Mesenchymal stem cell (in vitro differentiated cells and primary cell): ENCODE data around the gene TGFBI.

Source experiments
- DNase-seq: peaks from one replicate; pipeline ENCODE4 v3.0.0-alpha.2; 2013
- H2AFZ ChIP-seq: one replicate; pipeline ENCODE4 v1.6.1; 2013; ENCODE audit warnings: low read depth, mild to moderate bottlenecking, control low read depth, inconsistent platforms, low read length, moderate library complexity
- H2AK5ac ChIP-seq: 2 replicates; pipeline ENCODE4 v1.6.1; 2013; ENCODE audit warnings: low read length, moderate library complexity, mild to moderate bottlenecking, inconsistent platforms; ENCODE audit not compliant: severe bottlenecking
- H2BK120ac ChIP-seq: one replicate; pipeline ENCODE4 v1.6.1; 2013; ENCODE audit warnings: low read depth, mild to moderate bottlenecking, inconsistent platforms, low read length, moderate library complexity
- H2BK12ac ChIP-seq, 2 experiments: one replicate each; pipeline ENCODE4 v1.6.1; 2013; ENCODE audit warnings: inconsistent platforms in 2 of 2, low read length in 2 of 2, mild to moderate bottlenecking in 2 of 2, moderate library complexity in 2 of 2, control low read depth in 1 of 2
- H2BK15ac ChIP-seq: one replicate; pipeline ENCODE4 v1.6.1; 2013; ENCODE audit warnings: mild to moderate bottlenecking, low read depth, inconsistent platforms; ENCODE audit not compliant: poor library complexity, severe bottlenecking
- H2BK5ac ChIP-seq: 2 replicates; pipeline ENCODE4 v1.6.1; 2013; ENCODE audit warnings: low read depth, mild to moderate bottlenecking, low read length, control low read depth, inconsistent platforms; ENCODE audit not compliant: poor library complexity, severe bottlenecking
- H3K14ac ChIP-seq, 2 experiments: one replicate each; pipeline ENCODE4 v1.6.1; 2013; ENCODE audit warnings: inconsistent platforms in 2 of 2, low read length in 2 of 2, control low read depth in 1 of 2, mild to moderate bottlenecking in 1 of 2, moderate library complexity in 1 of 2
- H3K18ac ChIP-seq, 2 experiments: one replicate each; pipeline ENCODE4 v1.6.1; 2013; ENCODE audit warnings: inconsistent platforms in 2 of 2, low read length in 2 of 2, control low read depth in 1 of 2, low read depth in 1 of 2, mild to moderate bottlenecking in 1 of 2
- H3K23ac ChIP-seq, 2 experiments: one replicate each; pipeline ENCODE4 v1.6.1; 2013; ENCODE audit warnings: inconsistent platforms in 2 of 2, low read length in 2 of 2, mild to moderate bottlenecking in 2 of 2, moderate library complexity in 2 of 2, control low read depth in 1 of 2
- H3K27ac ChIP-seq: 2 replicates; pipeline ENCODE4 v1.5.1; 2013; ENCODE audit warnings: mild to moderate bottlenecking, moderate library complexity, low read length, control low read depth, inconsistent platforms; ENCODE audit not compliant: poor library complexity, severe bottlenecking
- H3K27me3 ChIP-seq, 2 experiments: 2 replicates each; pipeline versions ENCODE4 v1.6.1 to v1.7.0; 2013; ENCODE audit warnings: low read length in 2 of 2, mild to moderate bottlenecking in 2 of 2, moderate library complexity in 2 of 2, control low read depth in 1 of 2, inconsistent platforms in 1 of 2; ENCODE audit not compliant: control insufficient read depth in 1 of 2, insufficient read depth in 1 of 2
- H3K36me3 ChIP-seq, 2 experiments: 2 replicates each; pipeline versions ENCODE4 v1.6.1 to v1.7.0; 2013; ENCODE audit warnings: low read length in 2 of 2, control low read depth in 1 of 2, inconsistent platforms in 1 of 2, low read depth in 1 of 2, mild to moderate bottlenecking in 1 of 2; ENCODE audit not compliant: insufficient read depth in 2 of 2, control insufficient read depth in 1 of 2
- H3K4ac ChIP-seq, 2 experiments: one replicate each; pipeline ENCODE4 v1.6.1; 2013; ENCODE audit warnings: inconsistent platforms in 2 of 2, low read length in 2 of 2, mild to moderate bottlenecking in 2 of 2, moderate library complexity in 2 of 2, control low read depth in 1 of 2, low read depth in 1 of 2
- H3K4me1 ChIP-seq: 2 replicates; pipeline ENCODE4 v1.6.1; 2013; ENCODE audit warnings: low read depth, low read length, control low read depth; ENCODE audit not compliant: control insufficient read depth, insufficient read depth
- H3K4me2 ChIP-seq: 2 replicates; pipeline ENCODE4 v1.6.1; 2013; ENCODE audit warnings: low read length, mild to moderate bottlenecking, inconsistent platforms; ENCODE audit not compliant: poor library complexity, severe bottlenecking
- H3K4me3 ChIP-seq, 2 experiments: 2 replicates each; pipeline versions ENCODE4 v1.5.1 to v1.7.0; 2013; ENCODE audit warnings: low read length in 2 of 2, mild to moderate bottlenecking in 2 of 2, control low read depth in 1 of 2, low read depth in 1 of 2; ENCODE audit not compliant: insufficient read depth in 1 of 2
- H3K79me1 ChIP-seq: replicated peaks from 2 replicates; pipeline ENCODE4 v1.6.1; 2013; ENCODE audit warnings: mild to moderate bottlenecking, control low read depth, low read length, inconsistent platforms; ENCODE audit not compliant: poor library complexity, severe bottlenecking
- H3K9ac ChIP-seq: 2 replicates; pipeline ENCODE4 v1.7.0; 2013; ENCODE audit warnings: mild to moderate bottlenecking, low read length, moderate library complexity
- H3K9me3 ChIP-seq: 2 replicates; pipeline ENCODE4 v1.7.0; 2013; ENCODE audit warnings: mild to moderate bottlenecking, low read length; ENCODE audit not compliant: control insufficient read depth
- H4K8ac ChIP-seq: one replicate; pipeline ENCODE4 v1.6.1; 2013; ENCODE audit warnings: inconsistent platforms, mild to moderate bottlenecking, low read length, moderate library complexity
- H4K91ac ChIP-seq: one replicate; pipeline ENCODE4 v1.6.1; 2013; ENCODE audit warnings: mild to moderate bottlenecking, low read length, inconsistent platforms
- WGBS: methylation state at CpG from one replicate; pipeline ENCODE4 v1.1.7; 2013; ENCODE audit warnings: mixed read lengths; 5-methylcytosine and 5-hydroxymethylcytosine counted together

The TGFBI gene

GRCh38 chr5:136001466-136001981 lies 27.3 kb upstream of the TGFBI start:
- WGBS, result 67% methylated on average over 3 of the region's 5 CpGs

GRCh38 chr5:136004436-136004835 lies 24.4 kb upstream of the TGFBI start:
- no peak overlapping the region for H3K23ac ChIP-seq
- peak; percentile 98 for DNase-seq
- no peak overlapping the region for H2AK5ac ChIP-seq
- no peaks in the 10 kb centered on the region for H3K36me3 ChIP-seq
- H2BK15ac ChIP-seq, result no peak overlapping the region
- H3K9ac ChIP-seq, result no peak overlapping the region
- no peaks in the 10 kb centered on the region for H3K27me3 ChIP-seq
- no peak overlapping the region for H2AFZ ChIP-seq
- H3K79me1 ChIP-seq, result no peaks in the 10 kb centered on the region
- H3K4me1 ChIP-seq, result peaks cover 12% of the 10 kb centered on the region
- H4K91ac ChIP-seq, result no peak overlapping the region
- no peak overlapping the region for H2BK5ac ChIP-seq
- 0% methylated on average over 2 of the region's 3 CpGs for WGBS
- no peak overlapping the region for H3K27ac ChIP-seq
- no peak overlapping the region for H3K4ac ChIP-seq
- H3K9me3 ChIP-seq, result no peaks in the 10 kb centered on the region
- H3K14ac ChIP-seq, result no peak overlapping the region
- H3K4me2 ChIP-seq, result no peak overlapping the region
- H2BK12ac ChIP-seq, result no peak overlapping the region
- no peak overlapping the region for H4K8ac ChIP-seq
- H3K18ac ChIP-seq, result no peak overlapping the region
- no peak overlapping the region for H3K4me3 ChIP-seq
- no peak overlapping the region for H2BK120ac ChIP-seq

More at GRCh38 chr5:136001466-136001981, 27.3 kb upstream of the TGFBI start:
- Histone ChIP-seq H2BK120ac (peak overlapping the region; percentile 82), H2AK5ac (no peak overlapping the region), H2BK12ac (peak overlapping the region; percentile 88 to 97), H3K9ac (no peak overlapping the region), H2BK15ac (peak overlapping the region; percentile 97), H3K23ac (peak overlapping the region in 1 of 2 experiments; percentile 61), H2AFZ (no peak overlapping the region), H4K8ac (peak overlapping the region; percentile 83), H3K4me3 (no peak overlapping the region), H3K9me3 (no peaks in the 10 kb centered on the region), H2BK5ac (no peak overlapping the region), H3K4me2 (no peak overlapping the region), H3K4me1 (peaks cover 16% of the 10 kb centered on the region), H3K79me1 (no peaks in the 10 kb centered on the region), H3K27ac (no peak overlapping the region), H3K27me3 (no peaks in the 10 kb centered on the region), H3K18ac (peak overlapping the region; percentile 85 to 88), H4K91ac (peak overlapping the region; percentile 94), H3K4ac (peak overlapping the region; percentile 77 to 94), H3K36me3 (no peaks in the 10 kb centered on the region), H3K14ac (peak overlapping the region in 1 of 2 experiments; percentile 80)
- DNase-seq, result no peak

- H3K27me3 ChIP-seq, result no peaks in the 10 kb centered on the region
- H3K79me1 ChIP-seq, result no peaks in the 10 kb centered on the region
- peaks cover 12% of the 10 kb centered on the region for H3K4me1 ChIP-seq
- H3K27ac ChIP-seq, result no peak overlapping the region
- H2BK5ac ChIP-seq, result no peak overlapping the region
- H3K9me3 ChIP-seq, result no peaks in the 10 kb centered on the region
- H2AFZ ChIP-seq, result no peak overlapping the region
- peak overlapping the region; percentile 2 for H2AK5ac ChIP-seq
- peak overlapping the region; percentile 82 for H2BK120ac ChIP-seq
- no peak overlapping the region for H3K4me2 ChIP-seq
- peak; percentile 75 for DNase-seq
- H3K14ac ChIP-seq, result peak overlapping the region in 1 of 2 experiments; percentile 30
- peak overlapping the region; percentile 69 for H4K8ac ChIP-seq
- peak overlapping the region; percentile 59 to 66 for H2BK12ac ChIP-seq
- H3K9ac ChIP-seq, result peak overlapping the region; percentile 63
- peak overlapping the region in 1 of 2 experiments; percentile 16 for H3K23ac ChIP-seq
- H3K18ac ChIP-seq, result peak overlapping the region; percentile 56 to 73
- whole genome bisulfite sequencing, result 35% methylated on average over 9 of the region's 9 CpGs
- H2BK15ac ChIP-seq, result no peak overlapping the region
- H4K91ac ChIP-seq, result peak overlapping the region; percentile 83
- peak overlapping the region; percentile 42 to 92 for H3K4ac ChIP-seq
- H3K36me3 ChIP-seq, result no peaks in the 10 kb centered on the region
- no peak overlapping the region for H3K4me3 ChIP-seq
These were observed 23.3 kb upstream of the TGFBI start for GRCh38 chr5:136005476-136005875.

- H4K8ac ChIP-seq, result no peak overlapping the region
- H3K4me1 ChIP-seq, result peaks cover 11% of the 10 kb centered on the region
- H3K27me3 ChIP-seq, result no peaks in the 10 kb centered on the region
- peak; percentile 86 for DNase-seq
- H3K4me3 ChIP-seq, result peak overlapping the region in 1 of 2 experiments; percentile 5
- no peak overlapping the region for H3K14ac ChIP-seq
- peak overlapping the region; percentile 48 to 86 for H3K18ac ChIP-seq
- peak overlapping the region; percentile 19 to 39 for H3K4ac ChIP-seq
- peak overlapping the region; percentile 29 for H2BK120ac ChIP-seq
- H2AK5ac ChIP-seq, result peak overlapping the region; percentile 43
- H3K27ac ChIP-seq, result peak overlapping the region; percentile 28
- no peaks in the 10 kb centered on the region for H3K36me3 ChIP-seq
- peak overlapping the region; percentile 29 to 87 for H2BK12ac ChIP-seq
- no peak overlapping the region for H3K23ac ChIP-seq
- H3K9me3 ChIP-seq, result no peaks in the 10 kb centered on the region
- H3K79me1 ChIP-seq, result no peaks in the 10 kb centered on the region
- peak overlapping the region; percentile 12 for H4K91ac ChIP-seq
- no peak overlapping the region for H2BK15ac ChIP-seq
- peak overlapping the region; percentile 63 for H3K9ac ChIP-seq
- no peak overlapping the region for H2BK5ac ChIP-seq
- WGBS, result 46% methylated on average over 11 of the region's 11 CpGs
- no peak overlapping the region for H2AFZ ChIP-seq
- H3K4me2 ChIP-seq, result no peak overlapping the region
These were observed 22.6 kb upstream of the TGFBI start for GRCh38 chr5:136006164-136006563.
